ENCODE results near the gene CCDC121.

The CCDC121 gene

DNA sequence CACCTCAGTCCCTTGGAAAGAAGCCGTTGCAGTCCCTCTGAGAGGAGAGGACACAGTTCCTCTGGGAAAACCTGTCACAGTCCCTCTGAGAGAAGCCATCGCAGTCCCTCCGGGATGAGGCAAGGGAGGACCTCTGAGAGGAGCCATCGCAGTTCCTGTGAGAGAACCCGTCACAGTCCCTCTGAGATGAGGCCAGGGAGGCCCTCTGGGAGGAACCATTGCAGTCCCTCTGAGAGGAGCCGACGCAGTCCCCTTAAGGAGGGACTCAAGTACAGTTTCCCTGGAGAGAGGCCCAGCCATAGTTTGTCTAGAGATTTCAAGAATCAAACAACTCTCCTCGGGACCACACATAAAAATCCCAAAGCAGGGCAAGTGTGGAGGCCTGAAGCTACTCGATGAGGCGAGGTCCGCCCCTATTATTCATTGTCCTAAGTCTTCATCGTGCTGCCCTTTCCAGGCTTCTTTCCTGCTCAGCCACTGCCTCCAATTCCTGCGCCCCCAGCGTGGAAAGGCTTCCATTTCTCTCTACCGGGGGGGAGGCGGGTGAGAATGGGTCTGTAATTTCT, 46.6 kb downstream of the CCDC121 start:
- DNase-seq (ENCODE audit: low read depth in 2 of 2): no peak
- peak overlapping the region; percentile 65 to 75 for H3K4me3 ChIP-seq (replicated peaks in 1 of 2; ENCODE audit: low read depth in 2 of 2, low read length in 2 of 2)
- TF ChIP-seq, protein P1, sequence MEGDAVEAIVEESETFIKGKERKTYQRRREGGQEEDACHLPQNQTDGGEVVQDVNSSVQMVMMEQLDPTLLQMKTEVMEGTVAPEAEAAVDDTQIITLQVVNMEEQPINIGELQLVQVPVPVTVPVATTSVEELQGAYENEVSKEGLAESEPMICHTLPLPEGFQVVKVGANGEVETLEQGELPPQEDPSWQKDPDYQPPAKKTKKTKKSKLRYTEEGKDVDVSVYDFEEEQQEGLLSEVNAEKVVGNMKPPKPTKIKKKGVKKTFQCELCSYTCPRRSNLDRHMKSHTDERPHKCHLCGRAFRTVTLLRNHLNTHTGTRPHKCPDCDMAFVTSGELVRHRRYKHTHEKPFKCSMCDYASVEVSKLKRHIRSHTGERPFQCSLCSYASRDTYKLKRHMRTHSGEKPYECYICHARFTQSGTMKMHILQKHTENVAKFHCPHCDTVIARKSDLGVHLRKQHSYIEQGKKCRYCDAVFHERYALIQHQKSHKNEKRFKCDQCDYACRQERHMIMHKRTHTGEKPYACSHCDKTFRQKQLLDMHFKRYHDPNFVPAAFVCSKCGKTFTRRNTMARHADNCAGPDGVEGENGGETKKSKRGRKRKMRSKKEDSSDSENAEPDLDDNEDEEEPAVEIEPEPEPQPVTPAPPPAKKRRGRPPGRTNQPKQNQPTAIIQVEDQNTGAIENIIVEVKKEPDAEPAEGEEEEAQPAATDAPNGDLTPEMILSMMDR (IDR thresholded peaks at IDR 0.05; ENCODE audit: low read depth, low read length): no peak

DNA sequence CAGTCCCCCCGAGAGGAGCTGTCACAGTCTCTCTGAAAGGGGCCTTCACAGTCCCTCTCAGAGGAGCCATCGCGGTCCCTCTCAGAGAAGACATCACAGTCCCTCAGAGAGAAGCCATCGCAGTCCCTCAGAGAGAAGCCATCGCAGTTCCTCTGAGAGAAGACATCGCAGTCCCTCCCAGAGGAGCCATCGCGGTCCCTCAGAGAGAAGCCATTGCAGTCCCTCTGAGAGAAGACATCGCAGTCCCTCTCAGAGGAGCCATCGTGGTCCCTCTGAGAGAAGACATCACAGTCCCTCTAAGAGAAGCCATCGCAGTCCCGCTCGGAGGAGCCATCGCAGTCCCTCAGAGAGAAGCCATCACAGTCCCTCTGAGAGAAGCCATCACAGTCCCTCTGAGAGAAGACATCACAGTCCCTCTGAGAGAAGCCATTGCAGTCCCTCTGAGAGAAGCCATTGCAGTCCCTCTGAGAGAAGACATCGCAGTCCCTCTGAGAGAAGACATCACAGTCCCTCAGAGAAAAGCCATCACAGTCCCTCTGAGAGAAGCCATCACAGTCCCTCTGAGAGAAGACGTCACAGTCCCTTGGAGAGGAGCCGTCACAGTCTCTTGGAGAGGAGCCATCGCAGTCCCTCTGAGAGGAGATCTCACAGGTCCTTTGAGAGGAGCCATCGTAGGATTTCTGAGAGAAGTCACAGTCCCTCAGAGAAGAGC, 47.2 kb downstream of the CCDC121 start:
- H3K4me3 ChIP-seq (replicated peaks in 1 of 2; ENCODE audit: low read depth in 2 of 2, low read length in 2 of 2): no peak overlapping the region
- TF ChIP-seq, protein P1 (IDR thresholded peaks at IDR 0.05; ENCODE audit: low read depth, low read length): no peak
- DNase-seq (ENCODE audit: low read depth in 2 of 2): no peak

Measured in cardiac fibroblast (primary cell).